HG02943 (cell line): ENCODE measurements around the gene CAPNS2.
"Not testable (repeated sequence)": the region's sequence is repeated elsewhere in the genome, so short reads cannot be mapped to it uniquely, and the experiment has no call there.

Experiments
- ATAC-seq: cut with Tn5 transposase; IDR thresholded peaks from one replicate; pipeline ENCODE4 v1.9.1; 2021; ENCODE audit warnings: mild to moderate bottlenecking, low read depth, moderate library complexity; ENCODE audit not compliant: unreplicated experiment

CAPNS2 gene

GRCh38 chr16:55565086-55565485 is 1.4 kb upstream of the CAPNS2 start:
- no peak for ATAC-seq

GRCh38 chr16:55567382-55567781 is 898 bp downstream of the CAPNS2 start:
- ATAC-seq = no peak

GRCh38 chr16:55568207-55568606 is 1.7 kb downstream of the CAPNS2 start:
- ATAC-seq = no peak

- no peak for ATAC-seq
These were observed 2.5 kb downstream of the CAPNS2 start for GRCh38 chr16:55569025-55569424.

- ATAC-seq = no peak
These were observed 3.7 kb downstream of the CAPNS2 start for GRCh38 chr16:55570159-55570558.

GRCh38 chr16:55571191-55571897 is 4.9 kb downstream of the CAPNS2 start:
- ATAC-seq = no peak

- ATAC-seq = no peak
These were observed 6.0 kb downstream of the CAPNS2 start for GRCh38 chr16:55572439-55572838.

- ATAC-seq = no peak
These were observed 8.3 kb downstream of the CAPNS2 start for GRCh38 chr16:55574811-55575210.

GRCh38 chr16:55575496-55575895 is 9.0 kb downstream of the CAPNS2 start:
- no peak for ATAC-seq

GRCh38 chr16:55576384-55576783 is 9.9 kb downstream of the CAPNS2 start:
- ATAC-seq = no peak

GRCh38 chr16:55577887-55578286 is 11.4 kb downstream of the CAPNS2 start:
- no peak for ATAC-seq

- ATAC-seq = no peak
These were observed 19.1 kb downstream of the CAPNS2 start for GRCh38 chr16:55585631-55586030.

GRCh38 chr16:55588799-55589198 is 22.3 kb downstream of the CAPNS2 start:
- no peak for ATAC-seq

- no peak for ATAC-seq
These were observed 25.8 kb downstream of the CAPNS2 start for GRCh38 chr16:55592306-55592705.

- ATAC-seq = no peak
These were observed 31.4 kb downstream of the CAPNS2 start for GRCh38 chr16:55597928-55598327.

GRCh38 chr16:55605754-55606336 is 39.4 kb downstream of the CAPNS2 start:
- ATAC-seq = no peak

GRCh38 chr16:55613613-55614335 is 47.3 kb downstream of the CAPNS2 start:
- no peak for ATAC-seq

GRCh38 chr16:55615071-55615470 is 48.6 kb downstream of the CAPNS2 start:
- ATAC-seq = no peak

- not testable (repeated sequence) for ATAC-seq
These were observed 49.2 kb downstream of the CAPNS2 start for GRCh38 chr16:55615670-55616069.
